T-helper 2 cell treated with Interferon-gamma antibody and Interleukin-4, amounts not matched to agents 100 ng/mL and 5 ng/mL, for 36 hours (primary cell): ENCODE measurements around the gene COL26A1. TPM values are rescaled to one million over a fixed set of nuclear protein-coding genes. Genes with fewer than 3 reads are reported as not detected.

Experiments
- intact Hi-C: fragments of 100-400 bp; cut with micrococcal nuclease; formaldehyde crosslinking; loops from one replicate; pipeline ENCODE4 v1.15.1; 2023
- total RNA-seq: library from RNA; stranded (reverse); gene quantifications from 2 replicates; pipeline ENCODE4 v1.2.3, GENCODE V29; 2022

Gene COL26A1
- total RNA-seq, 1 donor from 2014 or later = not detected

GRCh38 chr7:101532400-101533102 lies 169.9 kb downstream of the COL26A1 start:
- intact Hi-C loops = no loop called here

- intact Hi-C loops = no loop called here
Measured at GRCh38 chr7:101533103-101533465, 170.4 kb downstream of the COL26A1 start.

DNA sequence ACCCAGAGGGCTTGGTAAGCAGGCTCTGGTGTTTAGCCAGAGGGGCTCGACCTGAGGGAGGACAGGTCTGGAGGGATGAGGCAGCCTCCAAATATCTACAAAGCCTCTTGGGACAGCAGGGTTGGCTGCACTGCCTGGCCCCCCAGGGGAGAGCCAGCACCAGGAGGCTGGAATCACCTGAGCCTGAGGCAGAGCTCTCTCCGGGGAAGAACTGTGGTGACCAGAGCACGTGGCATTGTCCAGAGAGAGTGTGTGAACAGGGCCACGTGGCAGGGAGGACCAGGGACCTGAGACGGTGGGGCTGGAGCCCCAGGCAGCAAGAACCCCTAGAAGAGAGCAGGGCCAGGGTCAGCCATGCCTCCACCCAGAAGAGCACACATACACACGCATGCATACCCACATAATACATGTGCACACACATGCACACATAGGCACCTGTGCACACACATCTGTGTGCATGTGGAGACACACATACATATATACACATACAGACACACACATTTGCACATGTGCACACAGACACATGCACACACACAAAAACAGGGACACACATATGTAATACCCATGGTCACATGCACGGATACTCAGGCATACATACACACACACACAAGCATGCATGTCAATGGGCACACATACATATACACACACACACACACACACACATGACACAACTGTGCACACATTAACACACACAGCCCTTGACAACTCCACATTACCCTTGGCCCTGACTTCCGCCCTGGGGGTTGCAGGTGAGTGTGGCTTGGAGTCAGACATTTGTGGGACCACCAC lies 171.5 kb downstream of the COL26A1 start:
- intact Hi-C loops = no loop called here

DNA sequence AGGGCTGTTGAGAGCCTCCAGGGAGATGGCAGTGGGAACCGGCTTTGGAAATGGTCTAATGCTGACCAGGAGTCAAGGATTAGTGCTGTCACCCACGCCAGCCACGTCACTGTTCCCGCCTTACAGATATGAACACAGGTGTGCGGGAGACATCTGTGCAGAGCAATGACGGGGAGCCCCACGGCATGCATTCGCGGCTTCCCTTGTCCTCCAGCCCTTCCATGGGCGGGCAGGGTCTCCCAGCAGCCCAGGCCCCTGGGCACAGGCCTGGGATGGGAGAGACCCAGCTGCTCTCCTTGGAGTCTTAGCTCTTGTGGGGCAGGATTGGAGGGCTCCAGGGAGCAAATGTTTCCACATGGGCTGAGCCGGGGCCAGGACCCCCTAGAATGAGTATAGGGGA lies 172.2 kb downstream of the COL26A1 start:
- intact Hi-C loops = no loop called here

- intact Hi-C loops = no loop called here
Measured at GRCh38 chr7:101535351-101535751, 172.7 kb downstream of the COL26A1 start.

- intact Hi-C loops = no loop called here
Measured at GRCh38 chr7:101536232-101536631, 173.6 kb downstream of the COL26A1 start.

DNA sequence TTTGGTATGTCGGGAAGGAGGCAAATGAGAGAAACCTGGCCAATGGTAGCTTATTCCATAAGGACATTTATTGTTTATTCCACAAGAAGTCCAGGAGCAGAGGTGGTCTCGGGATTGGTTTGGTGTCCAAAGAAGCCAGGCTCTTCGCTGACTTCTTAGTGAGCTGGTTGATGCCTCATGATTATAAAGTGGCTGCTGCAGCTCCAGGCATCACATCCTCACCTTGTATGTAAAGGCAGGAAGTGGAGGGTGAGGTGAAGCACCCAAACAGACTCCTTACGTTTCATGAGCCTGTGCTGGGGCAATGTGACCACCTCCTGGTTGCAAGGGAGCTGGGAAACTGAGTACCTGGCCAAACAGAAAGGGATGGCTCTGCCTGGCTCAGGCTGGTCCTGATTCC lies 174.0 kb downstream of the COL26A1 start:
- intact Hi-C loops = no loop called here

- intact Hi-C loops = no loop called here
Measured at GRCh38 chr7:101537205-101537604, 174.5 kb downstream of the COL26A1 start.

GRCh38 chr7:101537935-101538595 lies 175.4 kb downstream of the COL26A1 start:
- intact Hi-C loops = no loop called here

DNA sequence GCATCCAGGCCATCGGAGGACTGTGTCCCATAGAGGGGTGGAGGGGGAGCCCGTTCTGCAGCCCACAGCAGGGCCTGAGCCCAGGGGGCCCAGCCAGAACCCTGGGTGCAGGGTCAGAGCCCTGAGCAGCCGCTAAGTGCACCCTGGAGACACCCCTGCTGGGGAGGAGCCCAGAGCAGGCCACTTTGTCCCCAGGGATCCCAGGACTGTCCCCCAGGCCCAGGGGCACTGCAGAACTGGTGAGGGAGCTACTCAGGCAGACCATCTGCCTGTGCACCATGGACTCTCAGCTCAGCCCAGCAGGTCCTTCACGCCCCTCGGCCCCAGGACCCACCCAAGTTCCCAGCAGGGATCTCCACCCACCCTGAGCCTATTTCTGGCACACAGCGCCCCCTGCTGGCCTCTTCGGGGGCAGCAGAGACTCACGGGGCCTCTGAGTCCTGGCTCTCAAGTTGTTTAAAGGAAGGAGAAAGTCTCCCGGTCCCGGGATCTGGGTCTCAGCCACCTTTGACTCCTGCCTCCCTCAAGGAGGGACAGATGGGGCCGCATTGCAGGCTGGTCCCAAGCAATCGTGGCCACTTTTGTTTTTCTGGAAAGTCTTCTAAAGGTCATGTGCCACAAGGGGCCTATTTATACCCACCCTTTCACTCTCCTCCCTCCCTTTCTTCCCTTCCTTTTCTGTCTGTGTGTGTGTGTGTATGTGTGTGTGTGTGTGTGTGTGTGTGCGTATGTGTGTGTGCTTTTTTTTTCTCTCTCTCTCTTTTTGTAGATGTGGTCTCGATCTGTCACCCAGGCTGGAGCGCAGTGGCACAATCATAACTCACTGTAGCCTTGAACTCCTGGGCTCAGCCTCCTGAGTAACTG lies 176.2 kb downstream of the COL26A1 start:
- intact Hi-C loops = no loop called here

- intact Hi-C loops = no loop called here
Measured at GRCh38 chr7:101539784-101540183, 177.1 kb downstream of the COL26A1 start.

DNA sequence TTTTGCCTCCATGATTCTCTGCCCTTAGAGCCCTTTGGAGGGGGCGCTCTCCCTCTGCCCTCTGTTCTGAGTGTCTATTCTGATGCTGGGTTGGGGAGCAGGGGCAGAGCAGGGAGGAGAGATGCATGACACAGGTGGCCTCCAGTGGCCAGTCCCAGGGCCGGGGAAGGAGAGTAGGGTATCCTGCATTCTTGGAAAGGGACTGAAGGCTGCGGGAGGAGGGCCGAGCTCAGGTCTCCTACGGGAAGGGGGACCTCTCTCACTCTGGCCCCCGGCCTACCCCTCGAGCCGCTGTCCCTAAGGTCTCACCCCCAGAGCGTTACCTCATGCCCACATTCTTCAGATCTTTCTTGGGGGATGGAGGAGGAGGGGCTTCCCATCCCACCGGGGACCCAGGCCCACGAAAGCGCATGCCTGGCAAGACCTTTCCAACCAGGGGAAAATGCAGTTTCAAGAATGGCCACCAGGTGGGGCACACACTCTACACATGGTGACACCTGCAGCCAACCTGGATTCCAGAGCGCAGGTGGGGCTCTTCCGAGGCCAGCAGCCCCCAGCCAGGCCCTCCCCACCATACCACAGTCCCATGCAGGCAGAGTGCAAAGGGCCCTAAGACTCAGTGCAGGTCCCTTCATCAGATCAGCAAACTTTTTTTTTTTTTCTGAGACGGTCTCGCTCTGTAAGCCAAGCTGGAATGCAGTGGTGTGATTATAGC lies 180.0 kb downstream of the COL26A1 start:
- intact Hi-C loops = loop anchor here (1.0 kb wide), 1 partner anchor 730 kb away; no protein-coding TSS in a partner anchor

DNA sequence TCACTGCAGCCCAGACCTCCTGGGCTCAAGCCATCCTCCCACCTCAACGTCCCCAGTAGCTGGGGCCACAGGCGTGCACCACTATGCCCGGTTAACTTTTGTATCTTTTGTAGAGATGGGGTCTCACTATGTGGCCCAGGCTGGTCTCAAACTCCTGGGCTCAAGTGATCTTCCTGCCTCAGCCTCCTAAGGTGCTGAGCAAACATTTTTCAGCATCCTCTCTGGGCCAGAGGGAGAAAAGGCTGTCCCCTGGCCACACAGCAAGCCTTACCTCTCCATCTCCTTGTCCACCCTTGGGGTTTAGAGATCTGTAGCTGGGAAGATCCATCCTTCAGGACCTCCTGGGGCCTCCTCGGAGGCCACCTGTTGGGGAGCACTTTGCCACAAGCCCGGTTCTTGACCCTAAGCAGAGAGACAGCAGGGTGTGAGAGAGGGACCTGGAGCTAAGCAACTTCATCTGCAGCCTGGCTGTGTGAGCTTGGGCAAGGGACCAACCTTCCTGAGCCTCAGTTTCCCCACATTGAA lies 180.6 kb downstream of the COL26A1 start:
- intact Hi-C loops = loop anchor here (1.0 kb wide), 1 partner anchor 729 kb away; no protein-coding TSS in a partner anchor

DNA sequence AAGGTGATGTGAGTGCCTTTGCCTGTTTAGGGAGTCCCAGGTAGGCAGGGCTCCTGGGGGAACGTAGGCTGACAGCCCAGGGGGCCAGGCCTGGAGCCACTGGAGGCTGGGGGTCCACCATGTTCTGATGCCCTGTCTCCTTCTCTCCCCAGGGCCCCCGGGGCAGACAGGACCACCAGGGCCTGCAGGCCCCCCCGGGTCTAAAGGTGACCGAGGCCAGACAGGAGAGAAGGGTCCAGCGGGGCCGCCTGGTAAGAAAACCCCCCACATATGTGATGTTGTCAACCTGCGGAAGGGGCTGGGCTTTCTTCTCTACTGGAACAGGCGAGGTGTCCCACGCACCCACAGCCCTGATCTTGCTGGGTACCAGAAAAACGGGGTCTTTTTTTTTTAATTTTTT lies 181.2 kb downstream of the COL26A1 start:
- intact Hi-C loops = loop anchor here (1.0 kb wide), 1 partner anchor 728 kb away; no protein-coding TSS in a partner anchor

DNA sequence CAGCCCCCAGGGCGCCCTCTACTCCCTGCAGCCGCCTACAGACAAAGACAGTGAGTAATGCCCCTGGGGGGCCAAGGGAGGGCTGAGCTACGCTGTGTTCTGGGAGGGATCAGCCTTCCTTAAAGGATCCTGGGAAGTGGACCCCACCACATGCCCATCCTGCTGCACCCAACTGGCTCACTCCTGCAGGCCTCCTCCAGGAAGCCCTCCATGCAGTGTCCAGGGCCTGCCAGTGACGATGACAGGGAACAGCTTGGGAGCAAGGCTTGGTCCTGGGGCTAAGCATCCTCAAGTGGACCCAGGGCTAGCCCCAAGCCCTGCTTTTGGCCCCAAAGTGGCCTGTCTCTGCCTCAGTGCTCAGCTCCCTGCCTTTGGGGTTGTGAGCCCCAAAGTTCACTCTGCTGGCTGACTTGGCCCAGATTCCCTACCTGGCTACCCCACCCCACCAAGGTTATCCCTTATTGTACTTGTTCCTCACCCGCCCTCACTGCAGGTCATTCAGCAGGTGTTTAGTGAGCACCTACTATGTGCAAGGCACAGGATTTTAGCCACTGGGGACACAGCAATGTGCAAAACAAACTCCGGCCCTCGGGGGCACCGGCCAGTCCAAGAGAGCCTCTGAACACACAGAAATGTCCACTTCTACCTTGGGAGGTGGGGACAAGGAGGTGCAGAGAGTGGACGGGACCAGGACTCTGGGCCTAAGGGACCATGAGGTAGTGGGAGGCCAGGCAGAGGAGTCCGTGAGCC lies 182.9 kb downstream of the COL26A1 start:
- intact Hi-C loops = no loop called here

DNA sequence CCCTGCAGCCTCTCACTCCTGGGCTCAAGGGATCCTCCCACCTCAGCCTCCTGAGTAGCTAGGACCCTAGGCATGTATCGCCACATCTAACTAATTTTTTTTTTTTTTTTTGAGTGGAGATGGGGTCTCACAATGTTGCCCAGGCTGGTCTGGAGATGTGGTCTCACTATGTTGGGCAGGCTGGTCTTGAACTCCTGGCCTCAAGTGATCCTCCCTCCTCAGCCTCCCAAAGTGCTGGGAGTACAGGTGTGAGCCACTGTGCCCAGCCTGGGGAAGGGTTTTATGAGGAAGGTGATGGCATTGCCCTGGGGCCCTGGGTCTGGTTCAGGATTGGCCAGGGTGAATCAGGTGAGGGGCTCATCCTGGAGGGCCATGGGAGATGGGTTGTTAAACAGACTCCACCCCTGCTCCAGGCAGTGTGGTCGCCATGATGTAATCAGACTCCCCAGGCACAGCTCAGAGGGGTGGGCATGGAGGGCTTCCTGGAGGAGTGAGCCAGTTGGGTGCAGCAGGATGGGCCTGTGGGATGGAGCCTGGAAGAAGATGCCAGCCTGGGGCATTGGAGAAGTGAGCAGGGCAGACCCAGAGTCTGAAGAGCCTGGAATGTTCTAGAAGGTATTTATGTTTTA lies 183.7 kb downstream of the COL26A1 start:
- intact Hi-C loops = no loop called here

GRCh38 chr7:101547022-101547915 lies 184.6 kb downstream of the COL26A1 start:
- intact Hi-C loops = no loop called here
